Stimulated activated CD4-positive, alpha-beta T cell treated with anti-CD3 and anti-CD28 coated beads, Interleukin-1b, Interleukin-23, amount 100 ng/mL, for 24 hours (primary cell): ENCODE results near the gene CD93.

Experiments used
- DNase-seq, 4 experiments: peaks; one replicate each; pipeline ENCODE4 v3.0.0-alpha.2; 2020; ENCODE audit warnings: low read depth in 4 of 4, low spot score in 1 of 4

The CD93 gene

GRCh38 chr20:23120936-23121750 lies 35.0 kb upstream of the CD93 start:
- DNase-seq: no peak

GRCh38 chr20:23120261-23120660 lies 34.1 kb upstream of the CD93 start:
- no peak for DNase-seq

DNA sequence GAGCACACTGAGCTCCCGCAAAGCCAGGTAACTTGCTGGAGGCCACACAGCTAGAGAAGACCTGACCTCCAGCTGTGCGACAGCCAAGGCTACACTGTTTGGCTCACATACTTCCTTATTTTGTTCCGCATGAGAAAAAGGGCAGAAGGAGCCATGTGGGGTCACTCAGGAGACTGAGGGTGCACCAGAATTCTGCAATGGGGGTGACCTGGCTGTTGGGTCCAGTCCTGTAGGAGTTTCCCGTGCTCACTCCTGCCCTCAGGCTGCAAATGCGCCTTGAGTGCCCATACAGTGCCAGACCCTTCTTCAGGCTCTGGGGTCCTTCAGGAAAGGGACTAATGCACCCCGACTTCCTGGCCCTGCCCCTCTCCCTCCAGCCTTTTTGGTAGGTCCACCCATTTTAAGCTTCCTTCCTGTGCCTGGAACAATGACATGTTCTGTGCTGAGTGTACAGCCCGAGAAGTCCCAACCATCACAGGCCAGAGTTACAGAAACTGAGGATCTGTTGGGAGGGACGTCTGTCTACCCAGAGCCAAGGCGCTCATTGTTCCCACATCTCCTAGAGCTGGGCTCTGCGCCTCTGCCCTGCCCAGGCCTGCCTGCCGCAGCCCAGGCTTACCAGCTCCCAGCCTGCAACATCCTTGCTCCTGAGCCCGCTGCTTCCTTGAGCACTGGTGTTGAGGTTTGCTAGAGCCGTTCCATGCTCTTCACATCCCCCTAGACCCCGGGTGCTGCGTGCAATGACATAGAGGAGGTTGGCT lies 33.5 kb upstream of the CD93 start:
- no peak for DNase-seq

GRCh38 chr20:23118766-23119165 lies 32.6 kb upstream of the CD93 start:
- no peak for DNase-seq

DNA sequence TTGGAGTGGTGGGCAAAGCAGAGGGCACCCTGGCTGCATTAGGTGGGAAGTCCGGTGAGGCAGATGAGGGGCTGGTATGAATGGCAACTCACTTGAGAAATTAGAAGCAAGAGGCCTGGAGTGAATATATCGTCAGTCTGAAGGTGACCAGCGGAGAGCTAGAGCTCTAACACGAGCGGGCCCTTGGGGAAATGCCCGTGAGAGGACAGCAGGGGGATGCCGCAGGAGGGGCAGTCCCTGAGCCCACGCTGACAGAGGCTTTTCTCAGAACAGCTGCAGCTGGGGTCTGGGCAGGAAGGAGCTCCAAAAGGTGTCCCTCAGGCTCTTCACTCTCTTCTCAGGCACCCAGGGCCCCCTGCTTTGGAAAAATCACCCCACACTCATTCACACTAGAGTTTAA lies 32.0 kb upstream of the CD93 start:
- no peak for DNase-seq

DNA sequence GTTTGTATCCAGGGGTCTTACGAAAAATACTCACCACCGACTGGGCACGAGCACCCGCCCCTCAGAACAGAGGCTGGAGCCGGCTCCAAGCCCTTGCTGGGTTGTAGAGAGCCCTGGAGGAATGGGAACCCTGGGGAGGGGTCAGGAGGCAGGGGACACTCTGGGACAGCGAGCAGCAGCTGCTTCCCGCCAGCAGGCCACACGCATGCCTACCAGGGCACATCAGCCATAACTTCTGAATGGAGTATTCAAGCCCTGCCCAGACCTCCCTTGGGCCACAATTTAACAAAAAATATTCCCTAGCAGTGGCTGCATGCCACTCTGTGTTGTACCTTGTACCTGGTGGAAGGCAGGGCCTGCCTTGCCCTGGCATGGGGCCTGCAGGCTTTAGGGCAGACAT lies 31.6 kb upstream of the CD93 start:
- no peak for DNase-seq

GRCh38 chr20:23116311-23117089 lies 30.4 kb upstream of the CD93 start:
- DNase-seq: no peak

DNA sequence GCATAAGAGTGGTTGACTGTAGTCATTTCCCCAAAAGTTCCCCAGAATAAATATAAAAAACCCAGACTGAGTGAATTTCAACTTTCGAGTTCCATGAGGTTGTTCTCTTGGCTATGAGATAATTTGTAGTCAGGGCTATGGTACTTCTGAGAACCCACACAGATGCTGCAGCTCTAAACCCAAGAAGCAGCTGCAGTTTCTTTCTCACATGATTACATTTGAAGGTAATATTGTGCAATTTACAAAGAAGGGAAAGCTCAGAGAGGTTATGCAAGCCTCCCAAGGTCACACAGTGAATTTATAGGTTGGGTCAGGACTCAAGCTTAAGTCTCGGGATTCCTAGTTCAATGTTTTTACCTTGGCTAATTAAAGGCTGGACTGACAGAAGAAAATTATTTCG lies 29.7 kb upstream of the CD93 start:
- DNase-seq: no peak

DNA sequence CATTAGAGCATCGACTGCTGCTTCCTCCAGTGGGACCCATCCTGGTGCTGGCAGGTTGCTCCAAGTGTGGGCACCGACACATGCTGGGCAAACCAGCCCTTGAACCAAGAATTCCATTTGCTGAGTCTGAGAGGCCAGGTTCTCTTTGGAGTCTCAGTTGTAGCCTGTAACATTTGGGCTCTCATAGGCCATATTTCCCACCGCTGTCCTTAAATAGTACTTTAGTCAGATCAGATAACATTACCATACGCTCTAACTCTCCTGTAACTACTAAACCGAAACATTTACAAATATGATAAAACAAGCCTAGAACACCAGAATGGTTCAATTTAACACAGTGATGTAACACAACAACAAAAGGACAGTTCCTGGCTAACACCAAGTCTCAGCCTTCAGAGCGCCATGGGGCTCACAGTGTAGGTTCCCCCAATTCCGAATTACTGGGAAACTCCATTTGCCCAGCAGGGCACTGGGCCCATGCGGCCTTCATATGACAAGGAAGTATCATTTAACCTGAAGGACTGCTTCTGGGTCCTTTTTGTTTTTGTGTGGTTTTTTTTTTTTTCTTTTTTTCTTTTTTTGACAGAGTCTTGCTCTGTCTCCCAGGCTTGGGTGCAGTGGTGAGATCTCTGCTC lies 28.4 kb upstream of the CD93 start:
- no peak for DNase-seq

GRCh38 chr20:23114018-23114417 lies 27.9 kb upstream of the CD93 start:
- DNase-seq: no peak

GRCh38 chr20:23112595-23112994 lies 26.5 kb upstream of the CD93 start:
- DNase-seq: no peak

GRCh38 chr20:23111944-23112342 lies 25.8 kb upstream of the CD93 start:
- DNase-seq: no peak

DNA sequence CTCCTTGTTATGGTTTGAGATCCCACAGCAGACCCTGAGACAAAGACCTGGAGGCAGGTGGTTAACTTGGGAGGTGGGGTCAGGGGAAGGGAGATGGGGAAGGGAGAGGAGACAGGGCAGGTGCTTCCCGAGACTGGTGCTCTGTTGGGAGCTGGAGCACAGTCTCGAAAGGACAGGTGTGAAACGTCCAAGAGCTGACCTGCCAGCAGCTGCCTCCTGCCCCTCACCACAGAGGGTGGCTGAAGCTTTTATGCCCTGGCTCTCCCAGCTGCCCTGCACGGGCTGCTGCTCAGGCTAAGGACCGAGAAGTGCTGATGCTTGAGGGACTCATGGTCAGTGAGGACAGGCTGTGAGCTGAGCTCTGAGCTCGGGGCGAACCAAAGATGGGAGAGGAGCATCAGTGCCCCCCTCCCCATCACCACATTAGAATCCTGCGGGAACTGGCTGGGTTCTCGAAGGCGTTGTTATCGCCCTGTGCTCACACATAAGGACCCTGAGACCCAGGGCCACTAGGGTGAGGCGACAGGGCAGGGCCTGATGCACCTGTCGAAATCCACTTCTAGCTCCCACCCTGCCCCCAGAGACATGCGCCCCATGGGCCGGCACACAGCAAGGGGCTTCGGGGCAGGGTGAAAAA lies 25.3 kb upstream of the CD93 start:
- DNase-seq: no peak

DNA sequence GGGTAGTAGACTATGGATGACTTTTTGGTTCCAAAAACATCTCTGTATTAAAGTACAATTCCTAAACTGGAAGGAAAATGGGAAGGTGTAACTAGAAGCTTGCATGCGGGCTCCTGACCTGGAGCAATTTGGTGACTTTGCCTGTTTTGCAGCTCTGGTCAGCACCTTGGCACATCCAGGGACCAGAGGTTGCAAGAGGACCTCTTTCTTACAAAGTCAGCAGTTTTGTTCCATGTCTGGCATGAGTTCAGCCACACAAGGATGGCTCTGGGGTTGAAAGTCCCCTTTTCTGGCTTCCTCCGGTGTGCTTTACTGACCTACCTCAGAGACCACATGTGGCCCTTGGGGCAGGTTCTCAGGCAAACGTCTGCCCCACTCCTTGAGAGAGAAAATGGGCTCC lies 22.7 kb upstream of the CD93 start:
- DNase-seq: no peak

GRCh38 chr20:23107466-23107865 lies 21.3 kb upstream of the CD93 start:
- no peak for DNase-seq

DNA sequence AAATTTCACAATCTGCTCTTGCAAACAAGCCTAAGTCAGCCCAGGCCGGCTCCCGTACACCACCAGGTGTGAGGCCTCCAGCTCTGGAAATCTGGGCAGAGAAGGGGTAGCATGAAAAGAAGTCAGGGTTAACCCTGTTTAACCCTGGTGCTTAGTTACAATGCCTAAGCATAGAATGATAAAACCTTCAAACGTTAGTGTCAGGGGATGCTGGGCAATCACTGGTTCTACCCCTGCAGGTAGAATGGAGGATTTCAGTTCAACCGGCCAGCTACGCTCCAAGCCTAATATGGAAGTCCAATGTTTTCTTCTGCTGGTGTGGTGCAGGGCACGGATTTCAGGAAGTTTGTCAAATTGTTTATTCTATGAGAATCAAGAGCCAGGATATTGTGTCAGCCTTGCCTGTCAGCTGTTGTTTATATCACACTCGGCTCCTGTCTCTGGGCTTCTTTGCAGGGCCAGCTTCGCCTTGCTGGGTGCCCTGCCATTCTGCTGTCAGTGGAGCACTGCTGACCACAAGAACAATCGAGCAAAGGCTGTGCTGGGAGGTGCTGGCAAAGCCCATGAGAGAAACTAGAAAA lies 20.2 kb upstream of the CD93 start:
- no peak for DNase-seq

DNA sequence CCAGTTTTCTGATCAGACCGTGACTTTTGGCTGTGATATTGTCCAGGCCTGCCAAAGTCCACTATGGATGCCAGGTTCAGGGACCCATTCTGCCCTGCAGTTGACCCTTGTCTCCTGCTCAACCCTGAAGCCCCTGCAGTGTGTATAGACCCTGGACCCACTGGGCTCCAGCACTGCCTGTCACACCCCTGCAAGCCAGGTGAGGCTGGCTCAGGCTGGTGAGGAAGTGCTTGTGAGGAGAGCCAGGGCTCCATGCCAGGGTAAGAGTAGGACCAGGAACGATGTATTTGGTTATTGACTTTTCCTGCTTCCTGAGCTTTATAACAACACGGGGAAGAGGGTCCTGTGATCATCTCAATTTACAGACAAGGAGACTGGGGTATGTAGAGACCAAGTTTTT lies 19.1 kb upstream of the CD93 start:
- no peak for DNase-seq

DNA sequence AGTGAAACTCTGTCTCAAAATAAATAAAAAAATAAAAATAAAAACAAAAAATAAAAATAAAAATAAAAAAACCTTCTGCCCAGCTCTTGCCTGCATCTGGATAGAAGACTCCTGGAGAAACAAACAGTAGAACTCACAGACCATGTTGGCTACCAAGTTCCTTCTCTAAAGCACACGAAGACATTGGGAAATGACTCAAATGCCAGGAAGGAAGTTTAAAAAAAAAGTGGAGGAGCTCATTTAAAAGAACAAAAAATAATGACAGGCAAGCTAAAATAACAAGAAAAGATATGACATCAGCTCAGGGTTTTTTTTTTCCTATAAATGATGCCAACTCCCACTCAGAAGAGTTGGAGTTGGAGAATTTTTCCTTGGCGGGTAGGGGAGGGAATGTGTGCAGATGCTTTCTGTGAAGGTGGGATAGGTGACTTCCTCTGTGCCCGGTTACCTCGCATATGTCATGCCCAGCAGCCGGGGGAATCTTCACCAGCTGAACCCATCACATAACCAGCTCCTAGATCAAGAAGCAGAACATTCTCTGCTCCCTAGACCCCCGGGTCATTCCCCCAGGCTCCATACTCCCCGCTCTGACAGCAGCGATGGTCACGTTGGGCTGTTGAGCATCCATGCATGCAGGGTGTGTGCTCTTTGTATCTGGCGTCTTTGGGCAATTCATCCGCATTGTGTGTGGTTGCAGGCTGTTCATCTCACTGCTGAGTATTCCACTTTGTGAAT lies 17.3 kb upstream of the CD93 start:
- no peak for DNase-seq

DNA sequence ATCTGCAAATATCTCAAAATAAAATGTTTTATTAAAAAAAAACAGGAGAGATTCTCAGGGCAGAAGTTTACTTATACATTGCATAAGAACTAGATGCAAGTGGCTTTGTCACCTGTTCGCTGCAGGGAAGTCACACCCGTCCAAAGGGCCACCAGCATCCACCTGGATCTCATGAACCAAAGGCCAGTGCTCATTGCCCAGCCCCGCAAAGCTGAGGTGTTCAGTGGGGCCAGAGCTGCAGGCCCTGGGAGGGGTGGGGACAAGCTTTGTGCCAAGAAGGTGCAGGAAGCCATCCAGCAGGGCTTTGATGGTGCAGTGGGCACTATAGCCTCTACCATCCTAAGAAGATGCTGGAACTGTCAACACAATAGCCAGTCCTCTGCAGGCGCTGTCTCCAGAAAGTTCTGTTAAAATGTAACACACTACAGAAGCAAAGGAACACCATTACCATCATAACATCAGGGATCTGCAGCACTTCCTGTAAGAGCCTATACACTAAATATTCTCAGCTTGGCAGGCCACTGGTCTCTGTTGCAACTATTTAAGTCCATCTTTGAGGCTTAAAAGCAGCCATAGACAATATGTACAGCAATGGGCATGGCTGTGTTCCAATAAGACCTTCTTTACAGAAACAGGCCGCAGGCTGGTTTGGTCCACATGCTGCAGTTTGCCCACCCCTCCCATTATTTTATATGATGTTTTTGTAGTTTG lies 15.7 kb upstream of the CD93 start:
- no peak for DNase-seq
